Measurements from ENCODE around the gene DCC.

The DCC gene

DNA sequence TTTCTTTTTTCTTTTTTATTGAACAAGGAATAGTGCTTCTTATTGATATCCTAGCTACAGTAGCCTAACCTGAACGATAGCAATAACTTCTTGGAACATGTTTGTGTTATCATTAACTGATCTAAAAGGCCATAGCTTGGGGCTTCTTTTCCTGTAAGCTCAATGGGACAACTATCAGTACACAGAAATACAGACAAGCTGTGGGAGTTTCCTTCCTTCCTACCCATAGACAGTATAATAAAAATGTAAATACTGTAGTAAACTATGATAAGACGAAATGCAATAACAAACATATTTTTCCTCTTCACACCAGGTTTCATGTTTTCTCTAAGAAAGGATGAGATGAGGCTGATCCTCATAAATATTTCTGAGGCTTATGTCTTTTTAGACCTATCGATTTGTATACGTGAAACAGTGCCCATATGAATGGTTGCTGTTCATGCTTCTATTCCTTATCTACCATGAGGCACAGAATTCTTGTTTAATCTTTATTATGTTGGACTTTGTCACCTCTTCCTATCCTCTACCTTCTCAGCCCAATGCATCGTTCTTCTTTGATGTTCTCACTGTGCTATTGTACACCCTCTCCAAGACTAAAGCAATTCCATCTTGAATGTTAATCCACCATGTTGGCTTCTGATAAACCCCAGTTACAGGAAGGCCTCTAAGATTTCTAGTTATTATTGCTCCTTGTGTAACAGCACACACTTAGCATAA lies 361.4 kb downstream of the DCC start:
- no peak for DNase-seq

GRCh38 chr18:52715421-52715820 lies 375.4 kb downstream of the DCC start:
- no peak for DNase-seq

DNA sequence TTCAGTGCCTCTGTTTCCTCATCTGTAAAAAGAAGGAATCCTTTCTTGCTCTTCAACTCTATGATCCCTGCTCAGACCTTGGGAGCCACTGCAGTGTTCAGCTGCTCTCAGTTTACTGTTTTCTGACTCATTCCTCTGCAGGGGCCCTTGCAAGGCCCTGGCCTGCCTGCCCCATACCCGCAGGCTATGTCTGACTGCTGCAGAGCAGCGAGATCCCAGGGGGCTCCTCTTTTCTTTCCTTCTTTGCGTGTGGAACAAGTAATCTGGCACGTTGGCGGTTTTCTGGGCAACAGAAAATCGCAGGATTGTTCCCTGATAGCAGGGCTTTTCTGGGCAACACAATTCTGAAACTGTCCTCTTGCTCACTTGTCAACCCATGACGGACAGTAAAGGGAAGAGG lies 376.0 kb downstream of the DCC start:
- DNase-seq, result no peak

DNA sequence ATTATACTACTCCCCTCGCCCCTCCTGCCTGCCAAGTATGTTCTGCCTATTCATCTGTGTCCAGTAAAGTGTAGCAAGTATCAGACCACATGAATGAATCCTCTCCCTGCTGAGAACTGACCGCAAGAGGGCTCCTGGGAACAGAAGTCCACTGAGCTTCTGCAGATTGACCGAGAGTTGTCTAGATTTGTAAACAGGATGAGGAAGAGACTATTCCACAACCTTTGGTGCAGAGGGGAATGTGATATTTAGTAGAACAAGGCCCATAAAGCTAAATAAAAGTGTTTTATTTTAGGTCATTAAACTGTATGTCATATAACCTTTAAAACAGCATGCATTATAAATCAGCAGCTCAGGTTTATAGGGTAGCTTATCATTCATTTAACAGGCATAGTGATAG lies 377.0 kb downstream of the DCC start:
- DNase-seq, result no peak

DNA sequence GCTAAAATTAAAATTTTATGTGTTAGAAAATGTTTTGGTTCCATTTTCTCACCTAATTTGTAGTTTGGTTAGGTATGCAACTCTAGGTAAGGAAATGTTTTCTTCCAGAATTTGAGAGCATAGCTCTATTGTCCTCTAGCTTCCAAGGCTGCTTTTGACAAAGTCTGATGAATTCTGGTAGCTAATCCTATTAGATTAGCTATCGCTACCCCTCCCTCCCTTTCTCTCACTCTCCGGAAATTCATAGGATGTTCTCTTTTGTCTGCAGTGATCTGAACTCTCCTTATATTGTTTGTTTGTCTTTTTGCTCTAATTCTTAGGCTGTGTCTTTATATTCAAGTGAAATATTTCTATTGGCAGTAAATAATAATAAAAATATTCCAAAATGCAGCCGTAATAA lies 382.9 kb downstream of the DCC start:
- no peak for DNase-seq

GRCh38 chr18:52723550-52723970 lies 383.6 kb downstream of the DCC start:
- DNase-seq, result peak; percentile 31

- no peak for DNase-seq
Measured at GRCh38 chr18:52730972-52731619, 391.1 kb downstream of the DCC start.

DNA sequence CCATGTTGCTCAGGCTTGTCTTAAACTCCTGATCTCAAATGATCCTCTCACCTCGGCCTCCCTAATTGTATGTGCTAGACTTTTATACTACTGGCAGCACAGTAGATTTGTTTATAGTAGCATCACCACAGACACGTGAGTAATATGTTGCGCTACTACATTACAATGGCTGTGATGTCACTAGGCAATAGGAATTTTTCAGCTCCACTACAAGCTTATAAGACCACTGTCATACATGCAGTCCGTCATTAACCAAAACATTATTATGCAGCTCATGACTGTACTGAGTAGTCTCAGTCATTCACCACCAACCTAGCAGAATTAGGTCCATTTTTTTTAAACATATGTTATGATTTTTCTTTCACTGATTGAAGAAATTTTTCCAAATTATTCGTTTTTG lies 398.9 kb downstream of the DCC start:
- DNase-seq, result no peak

DNA sequence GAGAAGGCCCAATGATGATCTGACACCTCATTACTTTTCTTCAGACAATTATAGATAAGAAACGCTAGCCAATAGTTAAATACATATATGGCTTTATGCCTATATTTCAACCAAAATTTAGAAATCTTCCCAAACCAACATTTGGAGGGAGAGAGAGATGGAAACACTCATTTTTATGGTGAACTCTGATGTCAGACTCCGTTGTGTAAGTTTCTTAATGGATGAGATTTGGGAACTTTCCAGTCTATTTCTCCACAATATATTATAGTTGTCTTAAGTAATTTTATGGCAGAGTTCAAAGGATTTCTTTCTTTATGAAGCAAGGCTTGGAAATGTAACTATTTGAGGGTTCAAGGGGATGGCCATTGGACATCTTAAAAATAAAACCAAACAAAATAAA lies 407.0 kb downstream of the DCC start:
- no peak for DNase-seq

DNA sequence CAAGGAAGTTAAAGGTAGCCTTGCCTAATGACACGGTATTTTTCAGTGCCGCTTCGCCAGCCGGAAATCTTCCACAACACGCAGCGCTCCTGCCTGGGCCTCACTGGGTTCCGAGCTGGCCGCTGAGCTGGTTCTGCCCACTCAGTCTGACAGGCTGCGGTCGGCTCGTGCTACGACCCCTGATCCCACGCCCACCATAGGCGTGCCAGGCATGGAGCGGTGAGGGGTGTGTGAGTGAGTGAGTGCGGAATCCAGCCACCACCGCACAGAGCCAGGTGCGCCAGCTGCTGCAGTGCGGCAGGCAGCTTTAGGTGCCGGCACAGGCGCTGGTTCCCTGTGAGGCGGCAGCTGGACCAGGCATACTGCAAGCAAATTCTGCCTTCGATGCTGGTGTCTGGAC lies 407.9 kb downstream of the DCC start:
- DNase-seq, result no peak

GRCh38 chr18:52748343-52748742 lies 408.3 kb downstream of the DCC start:
- no peak for DNase-seq

GRCh38 chr18:52749542-52749941 lies 409.5 kb downstream of the DCC start:
- no peak for DNase-seq

DNA sequence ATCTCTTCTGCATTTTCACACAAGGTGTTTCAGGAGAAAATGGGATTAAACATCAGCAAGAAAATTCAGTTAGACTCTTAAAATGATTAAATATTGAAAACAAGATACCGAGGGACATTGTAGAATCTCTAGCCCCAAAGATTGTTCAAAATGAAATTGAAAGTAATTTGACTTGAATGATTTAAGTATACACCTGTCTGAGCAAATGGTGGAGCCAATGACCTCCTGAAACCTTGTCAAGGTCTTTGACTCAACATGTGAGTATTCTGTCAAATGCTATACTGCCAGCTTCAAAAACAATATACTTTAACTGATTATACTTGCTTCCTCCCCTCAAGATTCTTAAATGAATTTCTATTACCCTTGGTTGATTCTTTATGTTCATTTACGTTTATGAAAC lies 411.0 kb downstream of the DCC start:
- no peak for DNase-seq

DNA sequence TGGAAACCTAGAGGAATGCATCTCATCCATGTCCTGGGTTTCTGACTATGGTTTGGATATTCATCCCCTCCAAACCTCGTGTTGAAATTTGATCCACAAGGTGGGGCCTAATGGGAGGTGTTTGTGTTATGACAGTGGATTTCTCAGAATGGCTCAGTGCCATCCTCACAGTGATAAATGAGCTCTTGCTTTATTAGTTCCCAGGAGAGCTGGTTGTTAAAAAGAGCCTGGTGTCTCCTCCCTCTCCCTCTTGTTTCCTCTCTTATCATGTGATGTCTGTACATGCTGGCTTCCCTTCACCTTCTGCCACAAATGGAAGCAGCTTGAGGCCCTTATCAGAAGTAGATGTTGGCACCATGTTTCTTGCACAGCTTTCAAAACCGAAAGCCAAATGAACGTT lies 424.3 kb downstream of the DCC start:
- DNase-seq, result no peak

DNA sequence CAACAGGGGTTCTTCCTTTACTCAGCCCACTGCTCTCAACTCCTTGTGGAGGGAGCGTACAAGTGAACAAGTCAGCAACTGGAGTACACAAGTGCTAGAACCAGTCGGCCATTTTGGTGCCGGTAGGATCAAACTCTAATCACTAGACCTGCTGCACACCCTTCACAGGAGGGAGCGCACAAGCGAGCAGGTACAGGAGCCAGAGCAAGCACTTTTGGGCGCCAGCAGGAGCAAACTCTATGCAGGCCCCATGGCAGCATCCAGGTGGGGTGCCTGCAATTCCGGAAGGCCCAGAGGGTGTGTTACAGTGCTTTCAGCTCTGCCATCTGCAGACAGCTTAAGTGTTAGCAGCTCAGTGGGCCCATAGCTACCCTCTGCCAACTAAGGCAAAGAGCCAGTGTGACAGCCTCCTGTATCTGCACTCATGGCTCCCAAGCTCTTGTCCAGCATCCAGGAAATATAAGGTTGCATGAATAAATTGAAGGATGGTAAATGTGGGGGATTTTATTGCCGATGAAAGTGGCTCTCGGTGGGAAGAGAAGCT lies 426.1 kb downstream of the DCC start:
- DNase-seq, result no peak

DNA sequence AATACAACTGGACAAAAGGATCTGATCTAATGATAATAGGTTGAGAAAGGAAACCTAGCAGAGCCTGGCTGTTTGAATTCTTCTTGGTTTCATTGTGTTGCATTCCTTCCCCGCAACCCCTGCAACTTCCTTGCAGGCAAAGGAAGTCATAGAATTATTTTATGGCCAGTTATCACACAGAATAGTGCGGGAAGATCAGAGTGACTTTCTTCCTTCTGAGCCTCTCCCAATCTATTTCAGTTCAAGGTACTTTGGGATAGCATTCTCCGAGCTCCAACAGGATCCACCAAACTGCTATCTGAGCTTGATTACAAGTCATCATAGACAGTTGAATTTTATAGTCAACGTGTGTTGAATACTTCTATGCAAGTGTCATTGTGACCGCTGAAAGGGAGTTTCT lies 441.1 kb downstream of the DCC start:
- DNase-seq, result no peak

DNA sequence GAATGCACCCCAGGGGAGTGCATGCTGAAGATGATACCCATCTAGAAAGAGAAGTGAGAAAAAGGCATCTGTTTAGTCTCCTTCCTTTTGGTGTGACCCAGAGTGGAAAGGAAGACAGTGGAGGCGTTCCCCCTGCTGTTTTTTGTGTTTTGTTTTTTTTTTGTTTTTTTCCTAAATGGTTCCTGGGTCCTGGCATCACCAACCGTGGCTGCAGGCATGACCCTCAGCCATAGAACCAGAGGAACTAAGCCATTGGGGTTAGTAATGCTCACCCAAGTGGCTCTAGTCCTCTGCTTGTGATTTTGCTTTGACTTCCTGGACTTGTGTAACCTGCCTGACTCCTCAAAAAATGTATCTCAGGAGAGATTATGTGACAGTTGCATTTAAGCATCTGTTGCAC lies 451.3 kb downstream of the DCC start:
- no peak for DNase-seq

DNA sequence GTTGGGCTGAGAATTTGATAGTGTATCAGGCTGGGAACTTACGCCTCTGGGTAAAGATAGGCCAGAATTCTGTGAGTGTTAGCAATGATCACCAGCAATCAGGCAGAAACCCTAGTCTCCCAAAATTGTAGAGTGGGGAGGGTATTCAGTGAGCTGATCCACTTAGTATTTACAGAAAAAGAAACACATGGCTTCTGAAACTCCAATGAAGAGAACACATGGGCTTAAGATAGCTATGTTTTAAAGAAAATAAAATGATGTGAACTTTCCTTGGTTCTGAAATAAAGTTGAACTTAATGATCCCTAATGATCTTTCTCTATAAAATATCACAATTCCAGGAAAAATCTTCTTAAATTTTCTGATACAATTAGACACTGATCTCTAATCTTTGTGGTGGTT lies 472.8 kb downstream of the DCC start:
- DNase-seq, result no peak

DNA sequence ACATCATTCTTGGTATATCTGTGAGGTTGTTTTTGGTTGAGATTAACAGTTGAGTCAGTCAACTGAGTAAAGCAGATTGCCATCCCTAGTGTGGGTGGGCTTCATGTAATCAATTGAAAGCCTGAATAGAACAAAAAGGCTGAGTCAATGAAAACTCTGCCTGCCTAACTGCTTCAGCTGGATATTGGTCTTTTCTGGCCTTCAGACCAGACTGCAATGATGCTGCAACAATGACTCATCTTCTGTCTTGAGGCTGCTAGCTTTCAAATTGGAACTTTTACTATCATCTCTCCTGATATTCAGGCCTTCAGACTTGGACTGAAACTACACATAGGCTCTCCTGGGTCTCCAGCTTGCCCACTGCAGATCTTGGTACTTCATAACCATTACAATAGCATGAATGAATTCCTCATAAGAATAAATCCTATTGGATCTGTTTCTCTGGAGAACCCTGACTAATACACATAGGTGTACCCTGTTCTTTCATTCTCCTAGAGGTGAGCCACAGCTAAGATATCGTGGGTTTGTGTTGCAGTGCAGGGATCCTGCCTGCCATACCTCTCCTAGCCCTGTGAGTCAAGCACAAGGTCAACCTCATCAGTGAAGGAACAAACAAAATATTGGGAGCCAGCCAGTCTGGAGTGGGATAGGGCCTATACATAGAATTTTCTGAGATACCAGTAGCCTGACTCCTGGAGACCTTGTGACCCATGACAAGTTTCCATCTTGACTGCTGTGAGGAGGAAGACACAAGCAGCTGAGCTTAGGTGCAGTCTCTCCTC lies 473.8 kb downstream of the DCC start:
- no peak for DNase-seq

GRCh38 chr18:52815651-52816050 lies 475.7 kb downstream of the DCC start:
- no peak for DNase-seq

DNA sequence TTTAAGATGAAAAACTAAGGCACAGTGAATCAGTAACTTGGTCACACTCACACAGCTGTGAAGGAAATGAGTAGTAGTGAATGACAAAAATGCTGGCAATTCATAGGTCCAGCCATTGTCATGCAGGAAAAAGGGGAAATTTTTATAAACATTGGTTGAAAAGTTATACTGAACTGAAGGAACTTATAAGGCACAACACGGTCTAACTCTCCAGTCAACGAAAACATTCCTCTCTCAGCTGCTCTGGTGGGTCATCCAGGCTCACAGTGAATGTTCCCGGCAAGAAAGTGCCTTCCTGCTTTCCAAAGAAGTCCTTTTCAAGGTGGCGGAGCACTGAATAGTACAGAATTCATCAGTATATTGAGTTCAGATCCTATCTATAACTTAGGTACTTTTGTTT lies 476.1 kb downstream of the DCC start:
- no peak for DNase-seq

DNA sequence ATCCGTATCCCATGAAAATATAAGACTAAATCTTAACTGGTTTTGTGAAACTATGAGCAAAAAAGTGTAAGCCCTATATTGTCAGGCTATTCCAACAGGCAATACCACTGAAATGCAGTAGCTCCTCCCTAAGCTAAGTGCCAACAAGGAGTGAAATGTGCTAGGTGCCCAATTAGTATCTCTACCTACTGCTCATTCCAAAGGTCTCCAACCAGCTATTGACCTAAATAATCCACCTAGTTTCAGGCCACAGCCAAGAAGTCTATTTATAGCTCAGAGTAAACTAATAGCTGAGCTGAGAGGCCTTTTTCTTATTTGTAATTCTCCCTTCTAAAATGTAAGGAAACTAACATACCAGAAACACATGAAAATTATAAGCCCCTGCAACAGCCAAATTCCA lies 482.2 kb downstream of the DCC start:
- DNase-seq, result no peak

DNA sequence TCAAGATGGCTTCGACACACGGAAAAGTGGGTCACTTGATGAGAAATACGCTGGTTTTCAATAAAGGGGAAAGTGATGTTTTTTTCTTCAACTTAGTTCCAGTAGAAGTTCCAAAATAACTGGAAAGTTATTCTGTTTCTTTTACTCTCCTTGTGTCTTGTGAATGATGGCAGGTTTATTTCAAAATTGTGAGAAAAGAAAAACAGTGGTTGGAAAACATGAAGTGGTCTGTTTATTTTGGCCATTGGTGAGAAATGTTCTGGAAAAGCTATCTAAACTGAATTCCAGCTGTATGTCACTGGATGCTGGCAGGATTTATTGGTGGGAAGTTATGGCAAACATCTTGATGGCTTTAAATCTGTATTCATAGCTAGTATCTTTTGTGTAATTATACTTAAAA lies 484.1 kb downstream of the DCC start:
- no peak for DNase-seq

DNA sequence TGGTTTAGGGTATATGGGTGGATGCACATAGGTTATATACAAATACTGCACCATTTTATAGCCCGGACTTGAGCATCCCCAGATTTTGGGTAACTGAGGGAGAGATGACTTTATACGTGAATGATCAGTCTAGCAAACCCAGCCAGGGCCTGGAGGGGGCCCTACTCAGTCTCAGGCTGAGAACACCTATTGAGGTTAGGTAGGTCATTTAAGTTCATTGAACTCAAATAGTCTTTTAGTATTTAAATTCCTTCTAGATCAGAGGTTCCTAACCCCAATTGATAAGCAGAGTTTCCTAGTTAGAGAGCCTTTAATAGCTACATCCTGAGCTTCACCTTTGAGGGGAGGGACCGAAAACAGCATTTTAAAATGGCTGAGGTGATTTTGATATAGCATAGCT lies 487.0 kb downstream of the DCC start:
- no peak for DNase-seq
